H1 (cell line): ENCODE data around the gene KRTAP3-2. TPM values are rescaled to one million over a fixed set of nuclear protein-coding genes. Genes with fewer than 3 reads are reported as not detected.

ENCODE experiments used
- CTCF ChIA-PET: fragments of 300-600 bp; sonication (Branson Sonifier 250); formaldehyde crosslinking; loops from one replicate; lab custom pipeline; 2021; ENCODE audit not compliant: partially characterized antibody; lab: Charles Lee
- POLR2A ChIA-PET: fragments of 300-600 bp; sonication (Branson Sonifier 250); formaldehyde crosslinking; loops from one replicate; lab custom pipeline; 2021; ENCODE audit warnings: inconsistent platforms; ENCODE audit not compliant: partially characterized antibody; lab: Charles Lee
- DNase-seq, 2 experiments: peaks; one replicate each; pipeline versions ENCODE4 v3.0.0 to v3.0.0-alpha.2; 2010 to 2022; ENCODE audit warnings: low spot score in 2 of 2, low read depth in 1 of 2, mixed read lengths in 1 of 2
- FAIRE-seq: peaks from 2 replicates; lab custom pipeline; 2011; peaks lifted over from hg19 to GRCh38; lab: Jason Lieb, UNC
- H2AFZ ChIP-seq: 2 replicates; pipeline ENCODE4 v1.8.1; 2012; ENCODE audit warnings: low read length, inconsistent platforms
- H2AK5ac ChIP-seq: 2 replicates; pipeline ENCODE4 v1.6.1; 2013; ENCODE audit warnings: low read depth, low read length
- H2BK120ac ChIP-seq: replicated peaks from 2 replicates; pipeline ENCODE3; 2013; ENCODE audit warnings: low read depth, low read length, inconsistent platforms
- H2BK12ac ChIP-seq: 2 replicates; pipeline ENCODE4 v1.6.1; 2013; ENCODE audit warnings: low read depth, low read length
- H2BK15ac ChIP-seq: 2 replicates; pipeline ENCODE4 v1.6.1; 2013; ENCODE audit warnings: low read length
- H2BK20ac ChIP-seq: 2 replicates; pipeline ENCODE4 v1.6.1; 2013; ENCODE audit warnings: low read length
- H2BK5ac ChIP-seq: 2 replicates; pipeline ENCODE4 v1.6.1; 2013; ENCODE audit warnings: low read depth, low read length
- H3K14ac ChIP-seq: 2 replicates; pipeline ENCODE4 v1.6.1; 2013; ENCODE audit warnings: inconsistent platforms; ENCODE audit not compliant: insufficient read length
- H3K18ac ChIP-seq: 2 replicates; pipeline ENCODE4 v1.6.1; 2013; ENCODE audit warnings: low read length; ENCODE audit errors: extremely low read depth
- H3K23ac ChIP-seq: 2 replicates; pipeline ENCODE4 v1.6.1; 2013; ENCODE audit warnings: inconsistent platforms; ENCODE audit not compliant: insufficient read length
- H3K23me2 ChIP-seq: 2 replicates; pipeline ENCODE4 v1.6.1; 2013; ENCODE audit warnings: low read depth, low read length
- H3K27ac ChIP-seq: 2 replicates; pipeline ENCODE4 v1.6.1; 2011; ENCODE audit warnings: low read depth, low read length, inconsistent platforms
- H3K27me3 ChIP-seq, 4 experiments: replicated peaks in 1 of 4; 1 replicate in 1 of 4; 2 replicates in 3 of 4; pipeline versions ENCODE4 v1.6.1 to v1.8.1; 2011 to 2013; ENCODE audit warnings: low read length in 3 of 4, mild to moderate bottlenecking in 3 of 4, inconsistent platforms in 2 of 4, mixed read lengths in 2 of 4, moderate library complexity in 1 of 4; ENCODE audit not compliant: control insufficient read depth in 3 of 4, insufficient read depth in 3 of 4; ENCODE audit errors: extremely low read depth in 1 of 4
- H3K36me3 ChIP-seq, 4 experiments: 2 replicates each; pipeline versions ENCODE4 v1.6.1 to v1.8.1; 2011 to 2013; ENCODE audit warnings: mild to moderate bottlenecking in 4 of 4, low read length in 3 of 4, moderate library complexity in 2 of 4, control low read depth in 1 of 4, inconsistent platforms in 1 of 4; ENCODE audit not compliant: insufficient read depth in 4 of 4, control insufficient read depth in 2 of 4
- H3K4ac ChIP-seq: replicated peaks from 2 replicates; pipeline ENCODE3; 2013; ENCODE audit warnings: low read length, low read depth, mixed read lengths, inconsistent platforms; ENCODE audit not compliant: insufficient read length
- H3K4me1 ChIP-seq, 4 experiments: replicated peaks in 1 of 4; 1 replicate in 1 of 4; 2 replicates in 3 of 4; pipeline versions ENCODE4 v1.6.1 to v1.8.1; 2011 to 2013; ENCODE audit warnings: low read length in 3 of 4, inconsistent platforms in 2 of 4, mixed read lengths in 1 of 4; ENCODE audit not compliant: insufficient read depth in 4 of 4, control insufficient read depth in 3 of 4
- H3K4me2 ChIP-seq, 2 experiments: 2 replicates each; pipeline versions ENCODE4 v1.6.1 to v1.8.1; 2011 to 2013; ENCODE audit warnings: low read depth in 2 of 2, low read length in 2 of 2, control low read depth in 1 of 2, inconsistent platforms in 1 of 2, mild to moderate bottlenecking in 1 of 2; ENCODE audit not compliant: insufficient read depth in 1 of 2
- H3K4me3 ChIP-seq, 4 experiments: fragments of 200-600, 300-600 bp in 1 of 4; sonication (generic), shearing (Covaris generic), sonication (Bioruptor Twin) in 1 of 4; 2 replicates each; pipeline versions ENCODE4 v1.5.1 to v1.8.1; 2011 to 2016; ENCODE audit warnings: low read length in 4 of 4, low read depth in 3 of 4, control low read depth in 2 of 4, inconsistent platforms in 2 of 4, mild to moderate bottlenecking in 2 of 4, mixed read lengths in 1 of 4, moderate library complexity in 1 of 4; ENCODE audit not compliant: insufficient read depth in 2 of 4; ENCODE audit errors: extremely low read depth in 1 of 4
- H3K56ac ChIP-seq: replicated peaks from 2 replicates; pipeline ENCODE3; 2013; ENCODE audit warnings: low read depth, mild to moderate bottlenecking, mixed read lengths, low read length, inconsistent platforms; ENCODE audit not compliant: insufficient read length
- H3K79me1 ChIP-seq: 2 replicates; pipeline ENCODE4 v1.6.1; 2013; ENCODE audit warnings: low read depth, low read length, control low read depth
- H3K79me2 ChIP-seq, 2 experiments: 2 replicates each; pipeline versions ENCODE4 v1.6.1 to v1.8.1; 2012 to 2013; ENCODE audit warnings: low read length in 2 of 2, mild to moderate bottlenecking in 2 of 2, inconsistent platforms in 1 of 2; ENCODE audit not compliant: insufficient read depth in 2 of 2, control insufficient read depth in 1 of 2
- H3K9ac ChIP-seq, 4 experiments: replicated peaks in 1 of 4; 1 replicate in 1 of 4; 2 replicates in 3 of 4; pipeline versions ENCODE4 v1.6.1 to v1.8.1; 2011 to 2013; ENCODE audit warnings: low read depth in 3 of 4, low read length in 3 of 4, control low read depth in 2 of 4, mild to moderate bottlenecking in 2 of 4, moderate library complexity in 2 of 4, inconsistent platforms in 1 of 4; ENCODE audit errors: extremely low read depth in 1 of 4
- H3K9me3 ChIP-seq, 2 experiments: 2 replicates each; pipeline versions ENCODE4 v1.6.1 to v1.8.1; 2012 to 2013; ENCODE audit warnings: mild to moderate bottlenecking in 2 of 2, moderate library complexity in 2 of 2, control low read depth in 1 of 2, inconsistent platforms in 1 of 2, low read depth in 1 of 2, low read length in 1 of 2, mixed read lengths in 1 of 2; ENCODE audit not compliant: insufficient read depth in 2 of 2
- H4K20me1 ChIP-seq, 2 experiments: replicated peaks in 1 of 2; 2 replicates each; pipeline versions ENCODE3 to v1.8.1; 2011 to 2013; ENCODE audit warnings: inconsistent platforms in 2 of 2, low read length in 2 of 2, mild to moderate bottlenecking in 1 of 2; ENCODE audit not compliant: insufficient read depth in 2 of 2, control insufficient read depth in 1 of 2
- H4K5ac ChIP-seq: 2 replicates; pipeline ENCODE4 v1.6.1; 2013; ENCODE audit warnings: low read length, low read depth, mixed read lengths, inconsistent platforms; ENCODE audit not compliant: insufficient read length
- H4K8ac ChIP-seq: 2 replicates; pipeline ENCODE4 v1.8.0; 2013; ENCODE audit warnings: mild to moderate bottlenecking, moderate library complexity, low read length, inconsistent platforms; ENCODE audit not compliant: insufficient read depth; ENCODE audit errors: extremely low read depth
- H4K91ac ChIP-seq: replicated peaks from 2 replicates; pipeline ENCODE3; 2013; ENCODE audit warnings: low read length, mixed read lengths, inconsistent platforms; ENCODE audit not compliant: insufficient read length
- CHD2 ChIP-seq: IDR thresholded peaks from 2 replicates; pipeline ENCODE4 v1.6.1; 2012; ENCODE audit warnings: low read length, improper control_type of control experiment
- HDAC6 ChIP-seq: IDR thresholded peaks from one replicate; pipeline ENCODE4 v1.7.1; 2012; ENCODE audit warnings: low read depth, mild to moderate bottlenecking, inconsistent platforms, low read length, moderate library complexity
- KDM4A ChIP-seq: IDR thresholded peaks from one replicate; pipeline ENCODE4 v1.7.1; 2012; ENCODE audit warnings: low read depth, mild to moderate bottlenecking, moderate library complexity, low read length, inconsistent platforms; ENCODE audit not compliant: severe bottlenecking
- NRF1 ChIP-seq: IDR thresholded peaks from 2 replicates; pipeline ENCODE4 v1.6.1; 2011; ENCODE audit warnings: mild to moderate bottlenecking, low read depth, low read length, improper control_type of control experiment
- POLR2A ChIP-seq, 2 experiments: IDR thresholded peaks; 1 replicate in 1 of 2; 2 replicates in 1 of 2; pipeline ENCODE4 v1.6.1; 2011; ENCODE audit warnings: low read depth in 2 of 2, low read length in 2 of 2, mild to moderate bottlenecking in 2 of 2; ENCODE audit errors: control extremely low read depth in 1 of 2
- RFX5 ChIP-seq: IDR thresholded peaks from 2 replicates; pipeline ENCODE4 v1.6.1; 2011; ENCODE audit warnings: low read depth, low read length, improper control_type of control experiment, borderline replicate concordance
- RNF2 ChIP-seq: fragments of 200-900, 300-1000 bp; sonication (generic); IDR thresholded peaks from 2 replicates; pipeline ENCODE4 v1.7.1; 2016; ENCODE audit warnings: borderline replicate concordance, low read depth, mild to moderate bottlenecking, antibody characterized with exemption, low read length; ENCODE audit not compliant: poor library complexity, severe bottlenecking; ENCODE audit errors: missing control alignments
- SP4 ChIP-seq: IDR thresholded peaks from 2 replicates; pipeline ENCODE4 v1.6.1; 2012; ENCODE audit warnings: low read length, inconsistent platforms
- TAF7 ChIP-seq: optimal IDR thresholded peaks from 2 replicates; pipeline ENCODE3; 2011; ENCODE audit warnings: low read depth, mild to moderate bottlenecking, inconsistent platforms, low read length, moderate library complexity, borderline replicate concordance
- WGBS, 2 experiments: shearing (Covaris generic) in 1 of 2; methylation state at CpG; one replicate each; pipeline versions ENCODE4 v1.1.6 to v1.1.7; 2013 to 2015; ENCODE audit warnings: low lambda C conversion rate in 2 of 2, mixed read lengths in 2 of 2, inconsistent platforms in 1 of 2, low coverage in 1 of 2, missing lambda C conversion rate in 1 of 2; ENCODE audit not compliant: insufficient replicate concordance in 2 of 2, insufficient coverage in 1 of 2, insufficient read length in 1 of 2; ENCODE audit errors: extremely low coverage in 1 of 2, missing lambda C conversion rate in 1 of 2; 5-methylcytosine and 5-hydroxymethylcytosine counted together
- polyA plus RNA-seq, 7 experiments: library from polyadenylated mRNA; depleted of rRNA in 3 of 7; stranded (reverse) in 5 of 7; unstranded in 2 of 7; fragments of >200 nt in 5 of 7; fragments of 200-250 nt in 2 of 7; gene quantifications; 1 replicate in 5 of 7; 2 replicates in 1 of 7; 4 replicates in 1 of 7; pipeline versions ENCODE4 v1.2.1 to v1.2.3, GENCODE V29; 2011 to 2013; ENCODE audit warnings: missing spikeins in 2 of 7, mixed read lengths in 2 of 7
- total RNA-seq: library from RNA; stranded (reverse); fragmentation: NEBNext Ultra II Directional; extraction: Animal tissue kit (Norgen Biotek cat#: 25700); gene quantifications from 2 replicates; pipeline ENCODE4 v1.2.1, GENCODE V29; 2021
- TF ChIP-seq, protein P1 (sequence below): IDR thresholded peaks from 2 replicates; pipeline ENCODE4 v1.6.1; 2012; ENCODE audit warnings: low read length, inconsistent platforms

The KRTAP3-2 gene
- total and polyA plus RNA-seq, 2 of the 8 experiments (the other 6 are each of a cell fraction or from before 2014, with no cell fraction given), result not detected

DNA sequence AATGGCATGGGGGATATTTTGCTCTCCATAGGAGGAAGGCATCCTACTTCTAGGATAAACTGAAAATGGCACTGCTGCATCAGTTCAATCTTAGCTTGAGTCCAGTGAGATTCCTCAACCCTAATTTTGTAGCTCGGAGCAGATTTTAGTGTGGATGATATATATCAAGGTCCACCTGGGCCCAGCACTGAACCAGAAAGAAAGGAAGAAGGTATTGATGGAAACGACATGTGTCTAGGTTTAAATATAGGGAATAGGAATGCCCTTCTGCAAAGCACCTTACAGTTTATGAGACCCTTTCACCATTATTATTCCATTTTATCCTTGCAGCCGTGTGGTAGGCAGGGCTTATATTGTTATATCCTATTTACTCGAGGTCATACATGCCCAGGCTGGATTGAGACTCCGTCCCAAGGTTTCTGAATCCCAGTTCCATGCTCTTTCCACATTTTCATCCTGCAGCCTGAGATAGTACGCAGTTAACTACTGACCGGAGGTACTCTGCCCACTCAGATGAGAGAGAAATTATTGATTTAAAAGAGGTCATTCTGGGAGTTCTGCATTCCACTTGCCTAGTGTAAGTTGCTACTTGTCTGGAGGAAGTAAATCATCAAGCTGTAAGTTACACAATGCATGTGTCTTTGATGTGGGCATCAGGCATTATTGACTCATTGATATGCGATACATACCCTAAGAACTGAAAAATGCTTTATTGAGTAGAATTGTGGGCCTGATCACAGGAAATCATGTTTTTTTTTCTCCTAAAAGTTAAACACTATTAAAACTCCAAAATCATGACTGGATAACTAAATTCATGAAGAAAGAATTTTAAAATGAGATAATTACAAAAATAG is 43.1 kb downstream of the KRTAP3-2 start:
- Histone ChIP-seq H3K23me2 (no peaks in the 10 kb centered on the region), H3K56ac (no peak overlapping the region), H2BK120ac (no peak overlapping the region), H4K91ac (no peak overlapping the region), H4K20me1 (no peaks in the 10 kb centered on the region), H3K23ac (no peak overlapping the region), H3K79me1 (no peaks in the 10 kb centered on the region), H3K14ac (no peak overlapping the region), H2AFZ (no peak overlapping the region), H3K27ac (no peak overlapping the region), H3K18ac (no peak overlapping the region), H2BK5ac (no peak overlapping the region), H3K4ac (no peak overlapping the region), H4K5ac (no peak overlapping the region), H4K8ac (no peak overlapping the region), H3K4me3 (no peak overlapping the region), H2BK12ac (peak overlapping the region; percentile 4; the same call in 1 of the 2 replicates), H2AK5ac (no peak overlapping the region), H3K4me1 (peaks cover 0 to 7% (median 0%) of the 10 kb centered on the region in 4 experiments; a peak in 2 of 7 replicates), H3K27me3 (no peaks in the 10 kb centered on the region), H3K36me3 (no peaks in the 10 kb centered on the region), H3K4me2 (no peak overlapping the region), H2BK15ac (no peak overlapping the region), H3K9me3 (no peaks in the 10 kb centered on the region), H2BK20ac (no peak overlapping the region), H3K9ac (no peak overlapping the region), H3K79me2 (no peaks in the 10 kb centered on the region)
- CTCF ChIA-PET, result interaction anchor here (0.6 to 1.0 kb wide), 2 partner anchors 26 to 692 kb away, joined by 3 read pairs; no protein-coding TSS in a partner anchor
- POLR2A ChIA-PET, result interaction anchor here (1.1 kb wide), 1 partner anchor 20 kb away, joined by 4 read pairs; no protein-coding TSS in a partner anchor
- FAIRE-seq (no peak), DNase-seq (no peak)
- WGBS, 2 experiments, result 85% methylated on average over 8 of the region's 8 CpGs; no CpG with 5 or more reads in 1 of the 2 experiments
- TF ChIP-seq SP4 (no peak), RFX5 (no peak), CHD2 (no peak), POLR2A (IDR thresholded peaks at IDR 0.05; ENCODE audit: control extremely low read depth in 1 of 2, low read depth in 2 of 2, low read length in 2 of 2) (no peak), NRF1 (no peak), KDM4A (no peak), TAF7 (no peak), RNF2 (no peak), HDAC6 (no peak)
- TF ChIP-seq, protein P1, sequence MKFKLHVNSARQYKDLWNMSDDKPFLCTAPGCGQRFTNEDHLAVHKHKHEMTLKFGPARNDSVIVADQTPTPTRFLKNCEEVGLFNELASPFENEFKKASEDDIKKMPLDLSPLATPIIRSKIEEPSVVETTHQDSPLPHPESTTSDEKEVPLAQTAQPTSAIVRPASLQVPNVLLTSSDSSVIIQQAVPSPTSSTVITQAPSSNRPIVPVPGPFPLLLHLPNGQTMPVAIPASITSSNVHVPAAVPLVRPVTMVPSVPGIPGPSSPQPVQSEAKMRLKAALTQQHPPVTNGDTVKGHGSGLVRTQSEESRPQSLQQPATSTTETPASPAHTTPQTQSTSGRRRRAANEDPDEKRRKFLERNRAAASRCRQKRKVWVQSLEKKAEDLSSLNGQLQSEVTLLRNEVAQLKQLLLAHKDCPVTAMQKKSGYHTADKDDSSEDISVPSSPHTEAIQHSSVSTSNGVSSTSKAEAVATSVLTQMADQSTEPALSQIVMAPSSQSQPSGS, result no peak
